Testis (tissue), 3 donors: ENCODE data around the gene TCF12. TPM values are rescaled to one million over a fixed set of nuclear protein-coding genes. Genes with fewer than 3 reads are reported as not detected.

ENCODE experiments used
- DNase-seq: peaks from one replicate; pipeline ENCODE4 v3.0.0-alpha.2; 2019
- H3K27ac ChIP-seq, 2 donors: fragments of 200-600 bp; sonication (generic); one replicate each; pipeline ENCODE4 v1.5.1; 2019
- H3K27me3 ChIP-seq: fragments of 200-600 bp; sonication (generic); one replicate; pipeline ENCODE4 v1.5.1; 2019
- H3K36me3 ChIP-seq: fragments of 200-600 bp; sonication (generic); one replicate; pipeline ENCODE4 v1.5.1; 2017; ENCODE audit warnings: low read depth; ENCODE audit errors: missing control alignments
- H3K4me1 ChIP-seq: fragments of 200-600 bp; sonication (generic); one replicate; pipeline ENCODE4 v1.5.1; 2019
- H3K4me3 ChIP-seq, 2 donors: fragments of 200-600 bp; sonication (generic); one replicate each; pipeline ENCODE4 v1.5.1; 2017 to 2019
- H3K9me3 ChIP-seq: fragments of 200-600 bp; sonication (generic); one replicate; pipeline ENCODE4 v1.5.1; 2017
- CTCF ChIP-seq, 3 experiments: fragments of 450-650 bp in 2 of 3; fragments of 200-600 bp in 1 of 3; sonication (generic) in 1 of 3; IDR thresholded peaks; one replicate each; pipeline ENCODE4 v1.5.1; 2016 to 2019; ENCODE audit warnings: antibody characterized with exemption in 3 of 3, mild to moderate bottlenecking in 2 of 3, moderate library complexity in 1 of 3
- POLR2A ChIP-seq: fragments of 450-650 bp; IDR thresholded peaks from one replicate; pipeline ENCODE4 v1.6.1; 2017; ENCODE audit warnings: antibody characterized with exemption, mild to moderate bottlenecking, moderate library complexity
- WGBS, 2 donors: methylation state at CpG; one replicate each; pipeline ENCODE4 v1.1.5; 2018; 5-methylcytosine and 5-hydroxymethylcytosine counted together
- intact Hi-C: fragments of 100-400 bp; cut with DNase I; formaldehyde crosslinking; loops from one replicate; pipeline ENCODE4 v1.15.1; 2023; ENCODE audit warnings: low total_unique reads
- polyA plus RNA-seq: library from polyadenylated mRNA; stranded (reverse); fragments of 350-450 nt; fragmentation: Illumina TruSeq; extraction: RNeasy Lipid Tissue Mini Kit (QIAGEN cat#74804); gene quantifications from one replicate; pipeline ENCODE4 v1.2.3, GENCODE V29; 2014; ENCODE audit warnings: low read depth, low replicate concordance; ENCODE audit not compliant: insufficient read depth
- total RNA-seq, 2 donors: library from RNA; depleted of rRNA; stranded (reverse); fragments of >200 nt; gene quantifications; one replicate each; pipeline ENCODE4 v1.2.3, GENCODE V29; 2016

The TCF12 gene
- total and polyA plus RNA-seq, 3 donors from 2014 or later, result 51.8 to 152 (median 146) TPM

GRCh38 chr15:57079931-57080620 lies 161.6 kb downstream of the TCF12 start:
- Histone ChIP-seq H3K4me1 (no peaks in the 10 kb centered on the region), H3K27ac (no peak overlapping the region), H3K27me3 (no peaks in the 10 kb centered on the region), H3K9me3 (no peaks in the 10 kb centered on the region), H3K4me3 (no peak overlapping the region), H3K36me3 (no peaks in the 10 kb centered on the region)
- no peak for TF ChIP-seq CTCF (IDR thresholded peaks at IDR 0.05)
- no peak for TF ChIP-seq POLR2A
- WGBS, 2 donors, result 67 to 73% methylated on average over 4 of the region's 4 CpGs
- intact Hi-C loops, result no loop called here
- DNase-seq, result no peak

GRCh38 chr15:57082054-57082728 lies 163.7 kb downstream of the TCF12 start:
- intact Hi-C loops, result no loop called here
- WGBS, 2 donors, result 64 to 67% methylated on average over 3 of the region's 3 CpGs
- H3K36me3 ChIP-seq, result no peaks in the 10 kb centered on the region
- H3K4me1 ChIP-seq, result no peaks in the 10 kb centered on the region
- H3K4me3 ChIP-seq, result no peak overlapping the region
- H3K27ac ChIP-seq, result no peak overlapping the region
- DNase-seq, result no peak
- H3K9me3 ChIP-seq, result no peaks in the 10 kb centered on the region
- TF ChIP-seq POLR2A, result no peak
- no peak for TF ChIP-seq CTCF (IDR thresholded peaks at IDR 0.05)
- H3K27me3 ChIP-seq, result no peaks in the 10 kb centered on the region

GRCh38 chr15:57084192-57084591 lies 165.7 kb downstream of the TCF12 start:
- Histone ChIP-seq H3K4me3 (no peak overlapping the region), H3K27me3 (no peaks in the 10 kb centered on the region), H3K9me3 (no peaks in the 10 kb centered on the region), H3K27ac (no peak overlapping the region), H3K4me1 (no peaks in the 10 kb centered on the region), H3K36me3 (no peaks in the 10 kb centered on the region)
- intact Hi-C loops, result no loop called here
- DNase-seq, result no peak
- WGBS, 2 donors, result 59 to 72% methylated on average over 3 of the region's 3 CpGs
- TF ChIP-seq CTCF (IDR thresholded peaks at IDR 0.05) (no peak), POLR2A (no peak)

GRCh38 chr15:57085267-57085666 lies 166.8 kb downstream of the TCF12 start:
- H3K27me3 ChIP-seq, result no peaks in the 10 kb centered on the region
- H3K36me3 ChIP-seq, result no peaks in the 10 kb centered on the region
- H3K4me3 ChIP-seq, result no peak overlapping the region
- DNase-seq, result no peak
- WGBS, 2 donors, result 88% methylated on average over 4 of the region's 4 CpGs
- TF ChIP-seq POLR2A (no peak), CTCF (IDR thresholded peaks at IDR 0.05) (no peak)
- no peaks in the 10 kb centered on the region for H3K4me1 ChIP-seq
- no peak overlapping the region for H3K27ac ChIP-seq
- intact Hi-C loops, result no loop called here
- no peaks in the 10 kb centered on the region for H3K9me3 ChIP-seq
